Measurements from ENCODE around the gene TLX2. TPM values are rescaled to one million over a fixed set of nuclear protein-coding genes. Genes with fewer than 3 reads are reported as not detected.
"Not testable (repeated sequence)": the region's sequence is repeated elsewhere in the genome, so short reads cannot be mapped to it uniquely, and the experiment has no call there.

Gene TLX2
- not detected for total RNA-seq

- TF ChIP-seq, protein P1, sequence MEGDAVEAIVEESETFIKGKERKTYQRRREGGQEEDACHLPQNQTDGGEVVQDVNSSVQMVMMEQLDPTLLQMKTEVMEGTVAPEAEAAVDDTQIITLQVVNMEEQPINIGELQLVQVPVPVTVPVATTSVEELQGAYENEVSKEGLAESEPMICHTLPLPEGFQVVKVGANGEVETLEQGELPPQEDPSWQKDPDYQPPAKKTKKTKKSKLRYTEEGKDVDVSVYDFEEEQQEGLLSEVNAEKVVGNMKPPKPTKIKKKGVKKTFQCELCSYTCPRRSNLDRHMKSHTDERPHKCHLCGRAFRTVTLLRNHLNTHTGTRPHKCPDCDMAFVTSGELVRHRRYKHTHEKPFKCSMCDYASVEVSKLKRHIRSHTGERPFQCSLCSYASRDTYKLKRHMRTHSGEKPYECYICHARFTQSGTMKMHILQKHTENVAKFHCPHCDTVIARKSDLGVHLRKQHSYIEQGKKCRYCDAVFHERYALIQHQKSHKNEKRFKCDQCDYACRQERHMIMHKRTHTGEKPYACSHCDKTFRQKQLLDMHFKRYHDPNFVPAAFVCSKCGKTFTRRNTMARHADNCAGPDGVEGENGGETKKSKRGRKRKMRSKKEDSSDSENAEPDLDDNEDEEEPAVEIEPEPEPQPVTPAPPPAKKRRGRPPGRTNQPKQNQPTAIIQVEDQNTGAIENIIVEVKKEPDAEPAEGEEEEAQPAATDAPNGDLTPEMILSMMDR (IDR thresholded peaks at IDR 0.05) = no peak
- no peak for TF ChIP-seq POLR2A (IDR thresholded peaks at IDR 0.05)
- intact Hi-C loops (cut with DNase I) = no loop called here
- H3K27ac ChIP-seq = no peak within 1 kb of the TSS
- H3K9me3 ChIP-seq = no peaks in the 10 kb centered on the region
- peaks cover 14 to 39% (median 29%) of the 10 kb centered on the region in 3 donors for H3K4me1 ChIP-seq
- DNase-seq = no peak
- H3K4me3 ChIP-seq = peak within 1 kb of the TSS in 2 of 4 donors; percentile 43 to 60
- no peaks in the 10 kb centered on the region for H3K36me3 ChIP-seq
- 2 to 17% methylated on average over 3 to 17 of the region's 82 CpGs for WGBS, 2 donors
- H3K27me3 ChIP-seq = peaks cover 41 to 100% (median 48%) of the 10 kb centered on the region in 4 donors
Observed at GRCh38 chr2:74514368-74515270, at the start of gene TLX2. TSS of gene TLX2 (plus strand) at chr2:74514450. CDS start at chr2:74514807, 357 bp downstream.

- H3K27ac ChIP-seq; H3K4me3 ChIP-seq; H3K27me3 ChIP-seq; DNase-seq; H3K9me3 ChIP-seq; intact Hi-C loops (cut with DNase I): not testable (repeated sequence)
- Histone ChIP-seq H3K36me3 (peaks cover 9 to 19% (median 10%) of the 10 kb centered on the region in 3 donors), H3K4me1 (peaks cover 6 to 32% (median 24%) of the 10 kb centered on the region in 3 donors)
- 91 to 94% methylated on average over 4 to 8 of the region's 12 CpGs for WGBS, 2 donors
Observed at GRCh38 chr2:74470742-74471141, 43.5 kb upstream of the TLX2 start.

- Histone ChIP-seq H3K27ac (peak overlapping the region; percentile 88 to 92 (median 91)), H3K4me1 (peaks cover 6 to 27% (median 19%) of the 10 kb centered on the region in 3 donors), H3K9me3 (no peaks in the 10 kb centered on the region), H3K4me3 (peak overlapping the region; percentile 51 to 86 (median 68)), H3K27me3 (no peaks in the 10 kb centered on the region), H3K36me3 (peaks cover 9 to 26% (median 10%) of the 10 kb centered on the region in 3 donors)
- no peak for TF ChIP-seq POLR2A (IDR thresholded peaks at IDR 0.05)
- TF ChIP-seq, protein P1 (IDR thresholded peaks at IDR 0.05) = no peak
- WGBS, 2 donors = 39 to 52% methylated on average over 12 of the region's 16 CpGs
- intact Hi-C loops (cut with DNase I) = no loop called here
- no peak for DNase-seq
Observed at GRCh38 chr2:74471332-74472065, 42.8 kb upstream of the TLX2 start.

GRCh38 chr2:74472086-74472944 is 41.9 kb upstream of the TLX2 start, which contains the start of gene MRPL53:
TSS of gene MRPL53 (minus strand) at chr2:74472680. CDS start at chr2:74472660, 20 bp downstream.
- Histone ChIP-seq H3K27ac (peak within 1 kb of the TSS; percentile 88 to 92 (median 91)), H3K9me3 (no peaks in the 10 kb centered on the region), H3K36me3 (peaks cover 9 to 29% (median 10%) of the 10 kb centered on the region in 3 donors), H3K4me1 (peaks cover 6 to 27% (median 19%) of the 10 kb centered on the region in 3 donors), H3K27me3 (no peaks in the 10 kb centered on the region), H3K4me3 (peak within 1 kb of the TSS; percentile 51 to 86 (median 68))
- 0 to 1% methylated on average over 20 to 24 of the region's 66 CpGs for WGBS, 2 donors
- peak; percentile 60 for DNase-seq
- intact Hi-C loops (cut with DNase I) = no loop called here
- TF ChIP-seq, protein P1 (IDR thresholded peaks at IDR 0.05) = peak in 1 of 6 experiments; percentile 17
- peak in 3 of 4 donors; percentile 28 to 78 (median 62) for TF ChIP-seq POLR2A (IDR thresholded peaks at IDR 0.05)

DNA sequence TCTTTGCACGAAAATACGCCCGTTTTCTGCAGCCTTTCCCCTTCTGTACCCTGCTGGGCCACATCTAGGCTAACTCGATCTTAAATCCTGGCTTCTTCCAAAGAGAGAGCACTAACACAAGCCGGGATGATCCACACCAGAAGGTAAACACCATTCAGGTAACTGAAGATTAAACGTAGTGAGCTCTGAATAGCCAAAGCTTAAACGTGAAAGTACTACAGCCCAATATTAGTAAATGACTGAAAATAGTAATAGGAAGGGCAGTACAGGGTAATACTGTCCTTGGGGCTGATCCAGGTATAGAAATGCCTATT is 41.3 kb upstream of the TLX2 start:
- WGBS, 2 donors = 3 to 14% methylated on average over 7 of the region's 7 CpGs
- intact Hi-C loops (cut with DNase I) = no loop called here
- no peaks in the 10 kb centered on the region for H3K27me3 ChIP-seq
- peak overlapping the region; percentile 51 to 86 (median 68) for H3K4me3 ChIP-seq
- no peaks in the 10 kb centered on the region for H3K9me3 ChIP-seq
- TF ChIP-seq, protein P1 (IDR thresholded peaks at IDR 0.05) = no peak
- no peak for TF ChIP-seq POLR2A (IDR thresholded peaks at IDR 0.05)
- peaks cover 6 to 27% (median 19%) of the 10 kb centered on the region in 3 donors for H3K4me1 ChIP-seq
- peak overlapping the region; percentile 88 to 92 (median 91) for H3K27ac ChIP-seq
- DNase-seq = no peak
- peaks cover 9 to 35% (median 10%) of the 10 kb centered on the region in 3 donors for H3K36me3 ChIP-seq
